ENCODE data around the gene MS4A18. TPM values are rescaled to one million over a fixed set of nuclear protein-coding genes. Genes with fewer than 3 reads are reported as not detected.

The MS4A18 gene
- total RNA-seq, 1 experiment from 2014 or later, result not detected

GRCh38 chr11:60734279-60734678 is 9.8 kb downstream of the MS4A18 start:
- ChIA-PET CTCF (interaction anchor here (0.6 to 1.0 kb wide), 3 partner anchors 88 to 483 kb away, joined by 3 read pairs; no protein-coding TSS in a partner anchor), POLR2A (no interaction called here)
- Mint-ChIP-seq H3K27me3 (ENCODE audit: insufficient read depth, unreplicated experiment) (peaks cover 37% of the 10 kb centered on the region), H3K4me1 (ENCODE audit: insufficient read depth, unreplicated experiment) (no peaks in the 10 kb centered on the region), H3K4me3 (ENCODE audit: unreplicated experiment) (no peak overlapping the region), H3K27ac (ENCODE audit: low read depth, unreplicated experiment) (no peak overlapping the region), H3K36me3 (ENCODE audit: insufficient read depth, unreplicated experiment) (no peaks in the 10 kb centered on the region), H3K9me3 (ENCODE audit: unreplicated experiment) (no peaks in the 10 kb centered on the region)
- TF ChIP-seq, protein P1, sequence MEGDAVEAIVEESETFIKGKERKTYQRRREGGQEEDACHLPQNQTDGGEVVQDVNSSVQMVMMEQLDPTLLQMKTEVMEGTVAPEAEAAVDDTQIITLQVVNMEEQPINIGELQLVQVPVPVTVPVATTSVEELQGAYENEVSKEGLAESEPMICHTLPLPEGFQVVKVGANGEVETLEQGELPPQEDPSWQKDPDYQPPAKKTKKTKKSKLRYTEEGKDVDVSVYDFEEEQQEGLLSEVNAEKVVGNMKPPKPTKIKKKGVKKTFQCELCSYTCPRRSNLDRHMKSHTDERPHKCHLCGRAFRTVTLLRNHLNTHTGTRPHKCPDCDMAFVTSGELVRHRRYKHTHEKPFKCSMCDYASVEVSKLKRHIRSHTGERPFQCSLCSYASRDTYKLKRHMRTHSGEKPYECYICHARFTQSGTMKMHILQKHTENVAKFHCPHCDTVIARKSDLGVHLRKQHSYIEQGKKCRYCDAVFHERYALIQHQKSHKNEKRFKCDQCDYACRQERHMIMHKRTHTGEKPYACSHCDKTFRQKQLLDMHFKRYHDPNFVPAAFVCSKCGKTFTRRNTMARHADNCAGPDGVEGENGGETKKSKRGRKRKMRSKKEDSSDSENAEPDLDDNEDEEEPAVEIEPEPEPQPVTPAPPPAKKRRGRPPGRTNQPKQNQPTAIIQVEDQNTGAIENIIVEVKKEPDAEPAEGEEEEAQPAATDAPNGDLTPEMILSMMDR (IDR thresholded peaks at IDR 0.05; ENCODE audit: unreplicated experiment), result no peak
- DNase-seq (ENCODE audit: unreplicated experiment), result no peak
- BruUV-seq (replicated peaks), result no TSS peak
- intact Hi-C loops (cut with micrococcal nuclease), result no loop called here

GRCh38 chr11:60739114-60739513 is 14.6 kb downstream of the MS4A18 start:
- H3K4me3 Mint-ChIP-seq (ENCODE audit: unreplicated experiment), result no peak overlapping the region

GRCh38 chr11:60740573-60740972 is 16.1 kb downstream of the MS4A18 start:
- H3K4me3 Mint-ChIP-seq (ENCODE audit: unreplicated experiment), result no peak overlapping the region
- no peaks in the 10 kb centered on the region for H3K4me1 Mint-ChIP-seq (ENCODE audit: insufficient read depth, unreplicated experiment)
- BruUV-seq (replicated peaks), result no TSS peak

More at GRCh38 chr11:60739114-60739513, 14.6 kb downstream of the MS4A18 start:
- ChIA-PET CTCF (interaction anchor here (0.6 kb wide), 1 partner anchor 37 kb away, joined by 4 read pairs; no protein-coding TSS in a partner anchor), POLR2A (no interaction called here)
- intact Hi-C loops (cut with micrococcal nuclease), result no loop called here
- no peaks in the 10 kb centered on the region for H3K36me3 Mint-ChIP-seq (ENCODE audit: insufficient read depth, unreplicated experiment)
- DNase-seq (ENCODE audit: unreplicated experiment), result no peak
- H3K4me1 Mint-ChIP-seq (ENCODE audit: insufficient read depth, unreplicated experiment), result no peaks in the 10 kb centered on the region
- BruUV-seq (replicated peaks), result no TSS peak
- H3K9me3 Mint-ChIP-seq (ENCODE audit: unreplicated experiment), result no peaks in the 10 kb centered on the region
- TF ChIP-seq, protein P1 (IDR thresholded peaks at IDR 0.05; ENCODE audit: unreplicated experiment), result peak; percentile 13
- no peak overlapping the region for H3K27ac Mint-ChIP-seq (ENCODE audit: low read depth, unreplicated experiment)
- H3K27me3 Mint-ChIP-seq (ENCODE audit: insufficient read depth, unreplicated experiment), result peaks cover 11% of the 10 kb centered on the region

GRCh38 chr11:60741421-60741820 is 16.9 kb downstream of the MS4A18 start:
- no peak overlapping the region for H3K4me3 Mint-ChIP-seq (ENCODE audit: unreplicated experiment)
- H3K27me3 Mint-ChIP-seq (ENCODE audit: insufficient read depth, unreplicated experiment), result peaks cover 11% of the 10 kb centered on the region
- POLR2A ChIA-PET, result no interaction called here
- TF ChIP-seq, protein P1 (IDR thresholded peaks at IDR 0.05; ENCODE audit: unreplicated experiment), result no peak
- intact Hi-C loops (cut with micrococcal nuclease), result no loop called here
- DNase-seq (ENCODE audit: unreplicated experiment), result no peak
- CTCF ChIA-PET, result interaction anchor here (0.5 to 1.3 kb wide), 2 partner anchors 9 to 17 kb away, joined by 3 read pairs; no protein-coding TSS in a partner anchor
- no peaks in the 10 kb centered on the region for H3K9me3 Mint-ChIP-seq (ENCODE audit: unreplicated experiment)
- BruUV-seq (replicated peaks), result no TSS peak
- no peaks in the 10 kb centered on the region for H3K36me3 Mint-ChIP-seq (ENCODE audit: insufficient read depth, unreplicated experiment)
- no peaks in the 10 kb centered on the region for H3K4me1 Mint-ChIP-seq (ENCODE audit: insufficient read depth, unreplicated experiment)
- no peak overlapping the region for H3K27ac Mint-ChIP-seq (ENCODE audit: low read depth, unreplicated experiment)

More at GRCh38 chr11:60740573-60740972, 16.1 kb downstream of the MS4A18 start:
- DNase-seq (ENCODE audit: unreplicated experiment), result no peak
- Mint-ChIP-seq H3K36me3 (ENCODE audit: insufficient read depth, unreplicated experiment) (no peaks in the 10 kb centered on the region), H3K27ac (ENCODE audit: low read depth, unreplicated experiment) (no peak overlapping the region), H3K27me3 (ENCODE audit: insufficient read depth, unreplicated experiment) (peaks cover 11% of the 10 kb centered on the region), H3K9me3 (ENCODE audit: unreplicated experiment) (no peaks in the 10 kb centered on the region)
- ChIA-PET CTCF (interaction anchor here (0.6 to 1.3 kb wide), 2 partner anchors 17 to 976 kb away, joined by 3 to 4 read pairs; no protein-coding TSS in a partner anchor), POLR2A (no interaction called here)
- intact Hi-C loops (cut with micrococcal nuclease), result no loop called here
- TF ChIP-seq, protein P1 (IDR thresholded peaks at IDR 0.05; ENCODE audit: unreplicated experiment), result no peak

Measured in MCF 10A (cell line).